ENCODE data around the gene NTRK3. TPM values are rescaled to one million over a fixed set of nuclear protein-coding genes. Genes with fewer than 3 reads are reported as not detected.

Gene NTRK3
- total and polyA plus RNA-seq, 2 of the 8 experiments (the other 6 are each of a cell fraction or from before 2014, with no cell fraction given) = 4.5 to 6.8 TPM

- no peak overlapping the region for H3K4ac ChIP-seq (replicated peaks; ENCODE audit: insufficient read length, low read depth, low read length)
- no peak overlapping the region for H4K8ac ChIP-seq (ENCODE audit: extremely low read depth, insufficient read depth, low read length)
- no peak overlapping the region for H2BK12ac ChIP-seq (ENCODE audit: low read depth, low read length)
- DNase-seq (ENCODE audit: low read depth in 1 of 2, low spot score in 2 of 2) (no peak), FAIRE-seq (no peak)
- H3K4me3 ChIP-seq (ENCODE audit: extremely low read depth in 1 of 4, insufficient read depth in 2 of 4, low read depth in 3 of 4, low read length in 4 of 4) = no peak overlapping the region
- no peaks in the 10 kb centered on the region for H3K27me3 ChIP-seq (replicated peaks in 1 of 4; ENCODE audit: control insufficient read depth in 3 of 4, extremely low read depth in 1 of 4, insufficient read depth in 3 of 4, low read length in 3 of 4)
- H3K14ac ChIP-seq (ENCODE audit: insufficient read length) = no peak overlapping the region
- no peak overlapping the region for H2BK5ac ChIP-seq (ENCODE audit: low read depth, low read length)
- no peaks in the 10 kb centered on the region for H3K79me1 ChIP-seq (ENCODE audit: low read depth, low read length)
- H2AFZ ChIP-seq (ENCODE audit: low read length) = no peak overlapping the region
- H3K9me3 ChIP-seq (ENCODE audit: insufficient read depth in 2 of 2, low read depth in 1 of 2, low read length in 1 of 2) = no peaks in the 10 kb centered on the region
- H3K36me3 ChIP-seq (ENCODE audit: control insufficient read depth in 2 of 4, insufficient read depth in 4 of 4, low read length in 3 of 4) = no peaks in the 10 kb centered on the region
- no peak overlapping the region for H2BK20ac ChIP-seq (ENCODE audit: low read length)
- no peak overlapping the region for H3K27ac ChIP-seq (ENCODE audit: low read depth, low read length)
- no peaks in the 10 kb centered on the region for H3K23me2 ChIP-seq (ENCODE audit: low read depth, low read length)
- no peak overlapping the region for H3K23ac ChIP-seq (ENCODE audit: insufficient read length)
- no peaks in the 10 kb centered on the region for H3K4me1 ChIP-seq (replicated peaks in 1 of 4; ENCODE audit: control insufficient read depth in 3 of 4, insufficient read depth in 4 of 4, low read length in 3 of 4)
- H3K9ac ChIP-seq (replicated peaks in 1 of 4; ENCODE audit: extremely low read depth in 1 of 4, low read depth in 3 of 4, low read length in 3 of 4) = no peak overlapping the region
- H2BK120ac ChIP-seq (replicated peaks; ENCODE audit: low read depth, low read length) = no peak overlapping the region
- 94% methylated on average over 3 of the region's 3 CpGs; no CpG with 5 or more reads in 1 of the 2 experiments for WGBS, 2 experiments (ENCODE audit: extremely low coverage in 1 of 2, insufficient coverage in 1 of 2, insufficient read length in 1 of 2, insufficient replicate concordance in 2 of 2, low coverage in 1 of 2, low lambda C conversion rate in 2 of 2, missing lambda C conversion rate in 1 of 2)
- POLR2A ChIA-PET (ENCODE audit: partially characterized antibody) = no interaction called here
- no peak overlapping the region for H3K56ac ChIP-seq (replicated peaks; ENCODE audit: insufficient read length, low read depth, low read length)
- H3K18ac ChIP-seq (ENCODE audit: extremely low read depth, low read length) = no peak overlapping the region
- CTCF ChIA-PET (ENCODE audit: partially characterized antibody) = interaction anchor here (2.3 kb wide), 1 partner anchor 61 kb away, joined by 7 read pairs; no protein-coding TSS in a partner anchor
- no peak overlapping the region for H4K5ac ChIP-seq (ENCODE audit: insufficient read length, low read depth, low read length)
- no peaks in the 10 kb centered on the region for H4K20me1 ChIP-seq (replicated peaks in 1 of 2; ENCODE audit: control insufficient read depth in 1 of 2, insufficient read depth in 2 of 2, low read length in 2 of 2)
- no peak overlapping the region for H2AK5ac ChIP-seq (ENCODE audit: low read depth, low read length)
- H4K91ac ChIP-seq (replicated peaks; ENCODE audit: insufficient read length, low read length) = no peak overlapping the region
- H3K79me2 ChIP-seq (ENCODE audit: control insufficient read depth in 1 of 2, insufficient read depth in 2 of 2, low read length in 2 of 2) = no peaks in the 10 kb centered on the region
- no peak overlapping the region for H3K4me2 ChIP-seq (ENCODE audit: insufficient read depth in 1 of 2, low read depth in 2 of 2, low read length in 2 of 2)
- no peak overlapping the region for H2BK15ac ChIP-seq (ENCODE audit: low read length)
- TF ChIP-seq CTCF (IDR thresholded peaks at IDR 0.05; ENCODE audit: control extremely low read depth in 1 of 3, insufficient read depth in 1 of 3, low read depth in 1 of 3, low read length in 3 of 3) (no peak), JUND (IDR thresholded peaks at IDR 0.05; ENCODE audit: low read length) (no peak), CHD2 (IDR thresholded peaks at IDR 0.05; ENCODE audit: low read length) (no peak)
These were observed 71.0 kb downstream of the NTRK3 start for GRCh38 chr15:88185584-88185983.
